Endothelial cell of umbilical vein (primary cell): ENCODE results near the gene SGCD. TPM values are rescaled to one million over a fixed set of nuclear protein-coding genes. Genes with fewer than 3 reads are reported as not detected.

ENCODE experiments used
- BruUV-seq: library from RNA; stranded (reverse); fragments of 400-500 nt; replicated peaks from 2 replicates; lab custom pipeline; 2021; lab: Mats Ljungman, UMichigan
- CTCF ChIA-PET: fragments of 300-600, 350-600 bp; sonication (Branson Sonifier 250); formaldehyde crosslinking; loops from one replicate; lab custom pipeline; 2021; ENCODE audit warnings: antibody characterized with exemption, inconsistent platforms; lab: Charles Lee
- POLR2A ChIA-PET: fragments of 300-600, 350-600 bp; sonication (Branson Sonifier 250); formaldehyde crosslinking; loops from one replicate; lab custom pipeline; 2021; ENCODE audit warnings: antibody characterized with exemption, inconsistent platforms; lab: Charles Lee
- DNase-seq: peaks from one replicate; pipeline ENCODE4 v3.0.0-alpha.2; 2011; ENCODE audit warnings: low read depth, low spot score
- FAIRE-seq: peaks from 2 replicates; lab custom pipeline; 2011; peaks lifted over from hg19 to GRCh38; lab: Jason Lieb, UNC
- H2AFZ ChIP-seq: 2 replicates; pipeline ENCODE4 v1.6.0; 2012; ENCODE audit warnings: low read depth, low read length, control low read depth, inconsistent platforms
- H3K27ac ChIP-seq: 2 replicates; pipeline ENCODE4 v1.5.1; 2011; ENCODE audit warnings: low read depth, mild to moderate bottlenecking, control low read depth, low read length, moderate library complexity; ENCODE audit not compliant: insufficient read depth
- H3K27me3 ChIP-seq, 2 experiments: 2 replicates each; pipeline versions ENCODE4 v1.6.0 to v1.6.1; 2011; ENCODE audit warnings: low read length in 2 of 2, mixed read lengths in 1 of 2; ENCODE audit not compliant: control insufficient read depth in 2 of 2, insufficient read depth in 2 of 2
- H3K36me3 ChIP-seq, 2 experiments: 2 replicates in 1 of 2; 3 replicates in 1 of 2; pipeline ENCODE4 v1.5.1; 2011; ENCODE audit warnings: low read length in 2 of 2, mild to moderate bottlenecking in 1 of 2, moderate library complexity in 1 of 2; ENCODE audit not compliant: control insufficient read depth in 2 of 2, insufficient read depth in 2 of 2; ENCODE audit errors: extremely low read depth in 1 of 2
- H3K4me1 ChIP-seq: 3 replicates; pipeline ENCODE4 v1.5.1; 2011; ENCODE audit warnings: mild to moderate bottlenecking, low read length; ENCODE audit not compliant: control insufficient read depth, insufficient read depth; ENCODE audit errors: extremely low read depth
- H3K4me2 ChIP-seq: 2 replicates; pipeline ENCODE4 v1.6.1; 2011; ENCODE audit warnings: low read length, control low read depth, mixed read lengths; ENCODE audit not compliant: insufficient read depth
- H3K4me3 ChIP-seq, 3 experiments: fragments of 200-600 bp in 1 of 3; sonication (generic), shearing (Covaris generic) in 1 of 3; replicated peaks in 1 of 3; 2 replicates each; pipeline ENCODE4 v1.5.1; 2011 to 2016; ENCODE audit warnings: control low read depth in 3 of 3, low read length in 3 of 3, mild to moderate bottlenecking in 2 of 3, inconsistent platforms in 1 of 3, low read depth in 1 of 3, moderate library complexity in 1 of 3; ENCODE audit not compliant: insufficient read depth in 1 of 3
- H3K79me2 ChIP-seq: 2 replicates; pipeline ENCODE4 v1.6.0; 2012; ENCODE audit warnings: low read length, inconsistent platforms; ENCODE audit not compliant: control insufficient read depth, insufficient read depth
- H3K9ac ChIP-seq: replicated peaks from 2 replicates; pipeline ENCODE3; 2011; ENCODE audit warnings: low read length, control low read depth; ENCODE audit not compliant: insufficient read depth; ENCODE audit errors: extremely low read depth
- H3K9me1 ChIP-seq: replicated peaks from 3 replicates; pipeline ENCODE4 v1.6.0; 2011; ENCODE audit warnings: mild to moderate bottlenecking, low read length; ENCODE audit not compliant: control insufficient read depth, insufficient read depth; ENCODE audit errors: extremely low read depth
- H3K9me3 ChIP-seq: replicated peaks from 2 replicates; pipeline ENCODE4 v1.5.1; 2012; ENCODE audit warnings: low read length, inconsistent platforms; ENCODE audit not compliant: control insufficient read depth, insufficient read depth
- H4K20me1 ChIP-seq: replicated peaks from 2 replicates; pipeline ENCODE3; 2011; ENCODE audit warnings: mild to moderate bottlenecking, low read length; ENCODE audit not compliant: control insufficient read depth, insufficient read depth; ENCODE audit errors: extremely low read depth
- CTCF ChIP-seq, 2 donors: IDR thresholded peaks; 1 replicate in 1 of 2; 2 replicates in 1 of 2; pipeline ENCODE4 v1.5.1; 2011; ENCODE audit warnings: low read length in 2 of 2, mild to moderate bottlenecking in 2 of 2, moderate library complexity in 2 of 2, control low read depth in 1 of 2, inconsistent platforms in 1 of 2, low read depth in 1 of 2; ENCODE audit not compliant: insufficient read depth in 1 of 2; ENCODE audit errors: extremely low read depth in 1 of 2
- EZH2 ChIP-seq: IDR thresholded peaks from 2 replicates; pipeline ENCODE4 v1.6.1; 2012; ENCODE audit warnings: borderline replicate concordance, low read depth, mild to moderate bottlenecking, moderate library complexity, low read length, inconsistent platforms; ENCODE audit not compliant: severe bottlenecking
- FOS ChIP-seq: IDR thresholded peaks from 2 replicates; pipeline ENCODE4 v1.6.1; 2011; ENCODE audit warnings: mild to moderate bottlenecking, low read length, moderate library complexity, borderline replicate concordance; ENCODE audit not compliant: insufficient read depth
- GATA2 ChIP-seq: IDR thresholded peaks from 2 replicates; pipeline ENCODE4 v1.7.0; 2011; ENCODE audit warnings: low read depth, mild to moderate bottlenecking, moderate library complexity, mixed read lengths, low read length; ENCODE audit not compliant: insufficient read length, insufficient read depth
- JUN ChIP-seq: IDR thresholded peaks from 2 replicates; pipeline ENCODE4 v1.6.1; 2011; ENCODE audit warnings: borderline replicate concordance, low read depth; ENCODE audit not compliant: insufficient read length, insufficient read depth
- MAX ChIP-seq: IDR thresholded peaks from 2 replicates; pipeline ENCODE4 v1.6.1; 2011; ENCODE audit not compliant: insufficient read depth, insufficient read length
- MYC ChIP-seq: IDR thresholded peaks from one replicate; pipeline ENCODE4 v1.6.1; 2011; ENCODE audit warnings: mild to moderate bottlenecking, low read depth, low read length
- POLR2A ChIP-seq: IDR thresholded peaks from 2 replicates; pipeline ENCODE4 v1.6.1; 2012; ENCODE audit warnings: low read depth, mild to moderate bottlenecking, control low read depth, low read length
- POLR2AphosphoS5 ChIP-seq: IDR thresholded peaks from 2 replicates; pipeline ENCODE4 v1.6.1; 2012; ENCODE audit warnings: low read depth, mild to moderate bottlenecking, control low read depth, low read length, moderate library complexity; ENCODE audit not compliant: insufficient read depth
- dilution Hi-C: fragments of 300-500 bp; cut with MboI; formaldehyde crosslinking; loops from one replicate; pipeline ENCODE4 v1.15.0; 2019; ENCODE audit warnings: low sequenced_read_pairs; ENCODE audit not compliant: extremely low pct_ligation_motif_present
- intact Hi-C: fragments of 100-400 bp; cut with micrococcal nuclease; formaldehyde crosslinking; loops from one replicate; pipeline ENCODE4 v1.10.0; 2022
- polyA plus RNA-seq, 4 experiments: library from polyadenylated mRNA; depleted of rRNA in 3 of 4; stranded (reverse) in 3 of 4; unstranded in 1 of 4; fragments of >200 nt; gene quantifications; 2 replicates each; pipeline versions ENCODE4 v1.2.1 to v1.2.3, GENCODE V29; 2011 to 2012; ENCODE audit warnings: missing spikeins in 1 of 4
- total RNA-seq: library from RNA; stranded (reverse); gene quantifications from 2 replicates; pipeline ENCODE4 v1.2.3, GENCODE V29; 2021

Gene SGCD
- total and polyA plus RNA-seq, 2 donors (not counting 3 experiments of a cell fraction or from before 2014, with no cell fraction given) = not detected

- H2AFZ ChIP-seq = no peak overlapping the region
- no peak overlapping the region for H3K4me3 ChIP-seq
- H3K27me3 ChIP-seq = no peaks in the 10 kb centered on the region
- H3K4me1 ChIP-seq = no peaks in the 10 kb centered on the region
- POLR2A ChIA-PET = no interaction called here
- no peaks in the 10 kb centered on the region for H4K20me1 ChIP-seq
- no peak overlapping the region for H3K27ac ChIP-seq
- CTCF ChIA-PET = no interaction called here
- no peak overlapping the region for H3K4me2 ChIP-seq
- FAIRE-seq (no peak), DNase-seq (no peak)
- no peak overlapping the region for H3K9ac ChIP-seq
- BruUV-seq = no TSS peak
- intact Hi-C loops = no loop called here
- no peaks in the 10 kb centered on the region for H3K9me3 ChIP-seq
- no peaks in the 10 kb centered on the region for H3K36me3 ChIP-seq
- TF ChIP-seq POLR2AphosphoS5 = no peak
- dilution Hi-C loops = no loop called here
- H3K9me1 ChIP-seq = no peaks in the 10 kb centered on the region
- H3K79me2 ChIP-seq = no peaks in the 10 kb centered on the region
Observed at GRCh38 chr5:156561651-156562050, 234.7 kb downstream of the SGCD start.

DNA sequence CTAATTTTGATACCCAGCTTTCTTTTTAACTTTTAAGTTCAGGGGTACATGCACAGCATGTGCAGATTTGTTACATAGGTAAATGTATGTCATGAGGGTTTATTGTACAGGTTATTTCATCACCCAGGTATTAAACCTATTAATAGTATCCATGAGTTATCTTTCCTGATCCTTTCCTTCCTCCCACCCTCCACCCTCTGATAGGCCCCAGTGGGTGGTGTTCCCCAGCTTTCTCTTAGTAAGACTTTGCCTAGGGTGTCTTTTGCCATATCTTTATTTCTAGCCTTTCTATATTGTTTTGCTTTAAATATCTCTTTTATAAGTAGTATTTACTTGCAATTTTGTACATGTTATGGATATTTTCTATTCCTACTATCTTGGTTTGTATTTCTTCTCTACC lies 243.7 kb downstream of the SGCD start:
- Histone ChIP-seq H3K4me3 (no peak overlapping the region), H3K9me3 (peaks cover 9% of the 10 kb centered on the region), H3K9ac (no peak overlapping the region), H3K4me1 (no peaks in the 10 kb centered on the region), H3K79me2 (no peaks in the 10 kb centered on the region), H3K9me1 (no peaks in the 10 kb centered on the region), H2AFZ (no peak overlapping the region), H3K36me3 (no peaks in the 10 kb centered on the region), H3K4me2 (no peak overlapping the region), H3K27ac (no peak overlapping the region), H4K20me1 (no peaks in the 10 kb centered on the region), H3K27me3 (no peaks in the 10 kb centered on the region)
- no peak for FAIRE-seq
- TF ChIP-seq MAX (no peak), POLR2A (no peak), JUN (no peak), CTCF (IDR thresholded peaks at IDR 0.05; ENCODE audit: extremely low read depth in 1 of 2, insufficient read depth in 1 of 2, low read depth in 1 of 2, low read length in 2 of 2) (no peak), GATA2 (no peak), FOS (no peak), POLR2AphosphoS5 (no peak), EZH2 (no peak), MYC (no peak)
- CTCF ChIA-PET = no interaction called here
- dilution Hi-C loops = no loop called here
- no TSS peak for BruUV-seq
- POLR2A ChIA-PET = no interaction called here
- DNase-seq = no peak
- intact Hi-C loops = no loop called here
